NCI-H1694 treated with DMSO at 0.1 percent for 48 hours (cell line): Measurements from ENCODE around the gene SLC22A4.

ENCODE experiments used
- DNase-seq: peaks from one replicate; lab custom pipeline; 2025; lab: John Stamatoyannopoulos, UW

Gene SLC22A4

DNA sequence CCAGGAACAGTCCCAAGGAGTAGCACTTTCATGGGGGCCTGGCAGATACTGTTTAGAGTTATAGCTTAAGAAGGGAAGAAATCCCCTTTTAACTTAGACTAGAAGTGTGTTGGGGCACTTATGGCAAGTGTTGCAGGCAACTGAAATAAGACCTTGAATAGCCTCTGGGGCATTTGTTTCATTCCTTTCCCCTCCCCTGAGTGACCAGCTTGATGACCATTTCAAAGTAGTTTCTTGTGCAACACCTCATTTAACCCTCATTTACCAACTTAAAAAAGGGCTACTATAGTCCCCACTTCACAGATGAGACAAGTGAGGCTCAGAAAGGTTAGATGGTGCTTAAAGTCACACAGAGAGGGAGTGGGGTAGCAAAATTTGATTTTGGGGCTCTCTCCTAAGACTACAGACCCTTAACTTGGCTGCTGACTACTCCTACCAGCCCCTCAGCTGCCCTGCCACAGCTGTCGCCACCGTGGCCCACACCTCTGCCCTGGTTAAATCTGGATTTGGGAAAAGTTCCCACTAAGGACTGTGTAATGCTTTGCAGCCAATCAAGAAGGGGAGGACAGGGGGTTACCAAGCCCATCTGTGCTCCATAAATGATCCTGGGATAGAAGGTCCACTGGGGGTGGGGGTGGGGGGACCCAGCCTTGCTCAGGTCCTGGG, 31.2 kb upstream of the SLC22A4 start:
- DNase-seq: no peak

DNA sequence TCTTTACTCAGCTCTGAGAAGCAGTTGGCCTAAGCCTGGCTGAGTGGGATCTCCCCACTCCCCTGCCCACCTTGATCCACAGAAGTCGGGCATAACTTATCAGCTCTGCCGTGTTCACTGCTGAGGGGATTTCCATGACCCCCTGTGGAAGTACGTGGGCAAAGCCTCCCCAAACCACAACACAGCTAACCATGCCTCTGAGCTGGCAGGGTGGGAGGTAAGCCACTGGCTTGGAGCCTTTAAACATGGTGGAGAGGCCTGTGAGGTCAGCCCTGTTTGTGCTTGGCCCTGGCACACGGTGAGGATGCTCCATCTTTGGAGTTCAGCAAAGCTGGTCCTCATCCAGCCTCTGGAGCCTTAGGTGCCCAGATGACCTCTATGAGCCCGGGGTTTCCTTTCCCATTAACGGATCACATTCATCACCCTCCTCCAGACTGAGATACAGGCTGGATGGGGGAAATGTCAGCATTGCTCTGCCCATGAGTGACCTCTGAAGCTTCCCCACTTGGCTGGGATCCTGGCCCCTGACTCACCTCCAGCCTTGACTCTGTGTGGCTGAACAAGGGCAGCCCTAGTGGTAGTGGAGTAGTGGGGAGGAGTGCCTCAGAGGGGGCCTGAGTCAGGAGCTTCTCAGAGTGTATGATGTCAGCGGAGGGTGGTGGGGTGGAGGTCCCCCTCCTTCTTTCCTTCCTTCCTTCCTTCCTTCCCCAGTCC, 30.5 kb upstream of the SLC22A4 start:
- no peak for DNase-seq

GRCh38 chr5:132264546-132265335, 29.5 kb upstream of the SLC22A4 start:
- DNase-seq: no peak

DNA sequence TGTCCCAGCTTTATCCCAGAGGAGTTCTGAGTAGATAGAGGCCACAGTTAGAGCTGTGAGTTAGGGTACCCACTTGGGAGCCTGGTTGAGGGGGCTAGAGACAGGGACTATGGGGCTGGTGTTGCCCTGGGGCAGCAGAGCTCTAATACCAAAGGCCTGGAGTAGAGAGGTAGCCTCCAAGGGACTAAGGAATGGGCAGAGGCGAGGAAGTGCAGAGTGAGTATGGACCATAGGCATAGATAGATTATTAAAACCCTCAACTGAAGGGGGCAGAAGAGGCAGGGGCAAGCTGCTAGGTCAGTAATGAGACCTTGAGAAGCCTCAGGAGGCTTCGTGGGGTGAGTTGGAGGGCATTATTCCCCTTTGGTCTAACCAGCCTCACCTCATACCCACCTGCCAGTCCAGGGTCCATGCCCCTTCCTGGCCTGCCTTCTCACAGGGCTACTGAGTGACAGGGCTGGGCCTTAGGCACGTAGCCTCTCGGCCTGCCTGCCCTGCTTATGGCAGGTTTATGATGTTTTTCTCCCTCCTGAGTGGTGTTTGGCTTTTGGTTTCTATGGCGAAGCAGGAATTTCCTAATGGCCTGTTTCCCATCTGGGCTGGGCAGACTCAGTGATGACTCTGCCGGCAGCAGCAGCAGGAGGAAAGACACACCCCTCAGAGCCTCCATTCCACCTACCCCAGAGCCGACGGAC, 28.7 kb upstream of the SLC22A4 start:
- no peak for DNase-seq

DNA sequence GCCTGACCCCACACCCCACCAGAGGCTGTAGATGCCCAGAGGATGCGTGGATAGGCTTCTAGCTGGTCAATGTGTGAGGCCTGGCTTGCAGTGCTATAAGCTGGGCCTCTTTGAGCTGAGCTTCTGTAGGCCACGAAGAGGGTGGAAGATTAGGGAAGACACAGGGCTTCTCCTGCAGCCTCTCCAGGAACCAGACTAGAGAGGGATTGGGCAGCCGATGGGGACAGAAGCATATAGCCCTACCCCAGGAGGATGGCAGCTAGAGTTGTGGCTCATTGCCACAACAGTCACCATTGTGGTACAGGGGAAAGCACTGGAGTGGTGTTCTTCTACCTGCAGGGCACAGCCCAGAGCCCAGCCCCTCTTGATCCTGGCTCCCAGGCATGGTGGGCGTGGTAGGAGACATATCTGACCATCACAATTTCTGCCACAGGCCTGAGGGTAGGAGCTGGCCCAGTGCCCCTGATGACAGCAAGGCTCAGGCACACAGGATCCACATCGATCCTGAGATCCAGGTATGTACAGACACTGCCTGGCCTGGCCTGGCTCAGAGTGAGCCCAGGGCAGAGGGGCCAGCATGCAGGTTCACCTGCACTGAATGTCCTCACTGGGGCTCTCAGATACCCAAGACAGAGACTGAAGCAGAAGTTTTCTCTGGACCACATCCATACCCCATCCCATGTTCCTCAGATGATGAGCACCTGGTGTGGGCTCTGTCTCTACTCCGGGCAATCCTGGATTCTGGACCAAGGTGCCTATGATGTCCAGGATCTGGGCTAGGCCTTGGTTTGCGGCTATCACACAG, 28.0 kb upstream of the SLC22A4 start:
- DNase-seq: no peak

DNA sequence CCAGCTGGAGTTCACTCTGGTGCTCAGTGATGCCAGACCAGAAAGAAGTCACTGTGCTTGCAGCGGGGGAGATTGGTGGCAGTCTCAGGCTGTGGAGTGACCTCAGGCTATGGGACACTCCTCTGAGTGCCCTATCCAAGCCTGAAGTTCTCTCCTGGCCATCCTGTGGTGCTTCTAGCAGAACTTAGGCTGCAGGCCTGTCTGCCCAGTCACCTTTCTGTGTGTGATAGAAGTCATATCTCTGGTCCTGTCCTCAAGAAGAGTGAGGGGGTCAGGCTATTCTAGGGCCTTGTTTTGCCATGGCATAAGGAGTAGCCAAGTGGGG, 27.4 kb upstream of the SLC22A4 start:
- DNase-seq: no peak

GRCh38 chr5:132267166-132267739, 26.9 kb upstream of the SLC22A4 start:
- no peak for DNase-seq

DNA sequence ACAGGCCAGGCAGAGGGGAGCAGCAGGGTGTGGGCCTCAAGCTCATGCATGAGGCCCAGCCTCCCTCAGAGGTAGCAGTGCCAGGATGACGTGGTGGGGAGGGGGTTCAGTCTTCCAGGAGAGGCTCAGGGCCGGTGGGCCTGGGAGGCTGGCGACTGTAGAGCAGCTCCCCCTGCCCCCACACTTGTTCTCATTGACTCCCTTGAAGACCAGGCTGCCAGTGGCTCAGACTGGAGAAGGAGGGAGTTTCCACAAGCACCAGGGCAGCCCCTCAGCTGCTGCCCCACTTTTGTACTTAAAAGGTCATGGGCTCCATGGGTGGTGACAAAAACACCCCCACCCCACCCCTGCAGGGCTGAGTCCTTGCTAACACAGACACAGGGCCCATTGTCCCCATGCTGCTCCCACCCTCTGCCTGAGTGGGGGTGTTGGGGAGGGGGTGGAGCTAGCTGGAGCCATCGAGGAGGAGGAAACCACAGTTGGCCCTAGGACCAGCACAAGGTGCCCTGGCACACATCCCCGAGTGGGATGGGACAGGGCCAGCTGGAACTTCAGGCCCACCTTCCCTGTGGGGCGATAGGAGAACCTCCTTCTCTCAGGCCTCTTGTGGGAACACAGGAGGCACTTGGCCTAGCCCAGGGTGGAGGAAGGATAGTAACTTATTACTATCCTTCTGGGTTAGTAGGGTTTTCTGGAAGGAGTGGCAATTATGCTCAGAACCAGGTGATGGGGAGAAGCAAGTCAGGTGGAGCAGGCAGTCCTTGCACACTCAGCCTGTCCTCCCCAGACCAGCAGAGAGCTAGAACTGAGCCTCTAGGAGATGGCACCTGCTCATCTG, 26.0 kb upstream of the SLC22A4 start:
- no peak for DNase-seq

DNA sequence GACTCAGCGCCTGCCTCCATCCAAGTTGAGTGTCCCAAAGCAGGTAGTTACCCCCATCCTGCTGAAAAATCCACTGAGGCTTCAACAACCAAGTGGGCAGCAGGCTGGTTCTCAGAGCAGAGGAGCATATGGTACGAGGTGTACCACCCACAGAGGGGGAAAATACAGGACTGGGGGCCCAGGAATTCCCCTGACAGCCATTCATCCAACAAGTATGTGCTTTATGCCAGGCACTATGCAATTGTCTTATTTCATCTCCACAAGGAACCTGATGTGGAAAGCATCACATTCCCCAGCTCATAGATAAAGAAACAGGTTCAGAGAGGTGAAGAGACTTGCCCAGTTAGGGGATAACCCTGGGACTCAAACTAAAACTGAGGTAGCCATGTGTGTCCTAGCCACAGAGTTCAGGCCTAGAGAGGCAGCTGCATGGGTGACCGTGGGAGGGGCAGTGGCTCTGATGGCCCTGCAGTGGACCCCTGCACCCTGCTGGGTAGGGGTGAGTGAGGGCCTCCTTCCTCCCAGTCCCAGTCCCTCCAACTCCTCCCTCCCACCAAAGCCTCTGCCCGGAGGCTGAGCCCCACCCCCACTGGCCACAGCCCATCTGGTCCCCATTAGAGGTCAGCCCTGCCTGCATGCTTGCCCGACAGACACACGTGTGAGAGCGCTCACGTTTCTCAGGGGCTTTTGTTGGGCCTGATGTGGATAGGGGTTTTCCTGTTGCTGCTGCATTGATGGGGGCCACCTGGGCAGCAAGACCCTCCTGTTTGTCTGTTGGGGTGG, 25.2 kb upstream of the SLC22A4 start:
- no peak for DNase-seq

- DNase-seq: no peak
These were observed 24.4 kb upstream of the SLC22A4 start for GRCh38 chr5:132269635-132270334.

- DNase-seq: no peak
These were observed 23.9 kb upstream of the SLC22A4 start for GRCh38 chr5:132270335-132270665.

DNA sequence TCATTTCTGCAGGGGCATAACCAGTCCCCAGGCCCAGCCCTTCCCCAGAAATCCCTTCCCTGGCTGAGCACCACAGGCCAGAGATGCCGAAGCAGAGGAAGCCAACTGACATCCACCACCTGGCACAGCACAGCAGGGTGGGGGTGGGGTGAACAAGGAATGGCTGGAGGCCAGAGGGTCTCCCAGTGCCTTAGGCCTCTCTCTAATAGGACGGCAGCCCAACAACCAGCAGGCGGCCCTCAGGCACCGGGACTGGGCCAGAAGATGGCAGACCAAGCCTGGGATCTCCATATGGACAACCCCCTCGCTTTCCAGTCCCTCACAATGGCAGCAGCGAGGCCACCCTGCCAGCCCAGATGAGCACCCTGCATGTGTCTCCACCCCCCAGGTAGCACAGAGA, 23.5 kb upstream of the SLC22A4 start:
- no peak for DNase-seq

DNA sequence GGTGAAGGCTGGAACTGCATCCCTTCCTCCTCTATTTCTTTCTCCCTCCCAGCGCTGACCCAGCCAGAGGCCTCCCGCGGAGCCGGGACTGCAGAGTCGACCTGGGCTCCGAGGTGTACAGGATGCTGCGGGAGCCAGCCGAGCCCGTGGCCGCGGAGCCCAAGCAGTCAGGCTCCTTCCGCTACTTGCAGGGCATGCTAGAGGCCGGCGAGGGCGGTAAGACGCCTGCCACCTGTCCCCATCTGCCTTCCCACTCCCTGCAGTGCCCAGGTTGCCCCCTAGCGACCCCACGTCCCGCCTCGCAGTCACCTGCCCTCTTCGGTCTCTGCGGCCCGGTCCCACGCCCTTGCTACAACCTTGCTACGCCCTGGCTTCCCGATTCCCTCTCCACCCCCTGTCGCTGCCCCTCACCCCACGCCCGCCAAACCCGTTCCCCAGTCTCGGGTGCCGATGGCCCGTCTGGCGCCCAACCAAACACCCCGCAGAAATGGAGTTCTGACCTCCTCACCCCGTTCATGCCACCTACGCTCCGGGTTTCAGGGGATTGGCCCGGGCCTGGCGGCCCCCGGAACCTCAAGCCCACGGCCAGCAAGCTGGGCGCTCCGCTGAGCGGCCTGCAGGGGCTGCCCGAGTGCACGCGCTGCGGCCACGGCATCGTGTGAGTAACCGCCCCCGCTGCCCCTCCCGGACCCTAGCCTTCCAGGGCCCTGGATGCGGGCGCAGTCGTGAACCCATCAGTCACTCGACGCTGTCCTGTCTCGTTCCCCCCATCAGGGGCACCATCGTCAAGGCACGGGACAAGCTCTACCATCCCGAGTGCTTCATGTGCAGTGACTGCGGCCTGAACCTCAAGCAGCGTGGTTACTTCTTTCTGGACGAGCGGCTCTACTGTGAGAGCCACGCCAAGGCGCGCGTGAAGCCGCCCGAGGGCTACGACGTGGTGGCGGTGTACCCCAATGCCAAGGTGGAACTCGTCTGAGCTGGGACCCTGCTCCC, 22.6 kb upstream of the SLC22A4 start:
- no peak for DNase-seq

GRCh38 chr5:132272311-132273210, 21.6 kb upstream of the SLC22A4 start:
- peak; percentile 13 for DNase-seq

DNA sequence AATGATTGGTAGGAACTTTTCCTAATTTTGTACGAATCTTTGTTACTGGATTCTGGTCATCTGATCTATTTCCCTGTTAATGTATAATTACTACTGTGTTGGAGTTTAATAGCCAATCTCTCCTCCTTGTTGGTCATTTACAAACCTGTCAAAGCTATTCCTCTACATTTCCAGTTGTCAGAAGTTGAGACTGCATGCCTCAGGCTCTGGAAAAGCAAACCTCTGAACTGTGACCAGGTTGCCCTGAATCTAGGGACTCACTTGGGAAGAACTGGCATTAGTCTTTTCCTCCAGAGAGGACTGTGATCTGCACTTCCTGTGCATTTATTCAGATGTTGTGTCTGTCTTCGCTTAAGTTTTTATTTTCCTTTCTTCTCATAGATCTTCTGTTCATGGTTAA, 20.6 kb upstream of the SLC22A4 start:
- no peak for DNase-seq

DNA sequence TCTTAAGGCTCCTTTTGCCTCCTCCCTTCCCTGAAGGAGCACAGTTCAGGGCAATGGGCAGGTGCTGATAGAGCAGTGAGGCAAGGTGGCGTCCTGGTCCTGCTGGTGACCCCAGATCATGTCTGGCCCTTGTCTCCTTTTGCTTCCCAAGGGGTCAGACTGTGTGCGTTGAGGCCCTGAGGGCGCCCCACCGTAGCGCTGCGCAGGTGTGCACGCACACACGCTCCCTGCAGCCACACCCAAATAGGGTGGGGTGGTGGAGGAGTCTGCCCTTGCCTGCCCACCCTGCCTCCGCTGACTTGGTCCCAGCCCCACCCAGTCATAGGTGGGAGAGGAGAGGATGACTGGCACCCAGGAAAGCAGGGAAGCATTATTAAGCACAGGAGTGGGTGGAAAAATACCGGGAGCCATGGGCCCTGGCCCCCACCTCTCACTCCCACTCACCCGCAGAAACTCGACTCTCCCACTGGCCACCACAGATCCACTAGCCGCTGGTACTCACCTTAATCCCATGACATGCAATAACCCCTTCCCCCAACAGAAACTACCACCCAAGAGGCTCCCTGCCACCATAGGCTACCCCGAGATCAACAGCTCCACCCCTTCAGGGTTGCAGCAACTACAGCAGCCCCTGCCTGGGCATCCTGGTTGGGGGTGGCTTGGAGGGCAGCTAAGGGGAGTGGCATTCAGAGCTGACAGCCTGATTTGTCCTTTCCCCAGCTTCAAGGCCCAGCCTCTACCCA, 20.0 kb upstream of the SLC22A4 start:
- DNase-seq: no peak
